WERI-Rb-1 (cell line): ENCODE measurements around the gene ROM1.

Experiments
- DNase-seq: peaks from one replicate; pipeline ENCODE4 v3.0.0-alpha.2; 2020
- H3K27ac ChIP-seq: fragments of 250-450 bp; sonication (Bioruptor Pico); 2 replicates; pipeline ENCODE4 v1.5.1; 2020; ENCODE audit warnings: mild to moderate bottlenecking, moderate library complexity
- H3K27me3 ChIP-seq: fragments of 250-450 bp; sonication (Bioruptor Pico); 2 replicates; pipeline ENCODE4 v1.5.1; 2021; ENCODE audit warnings: mild to moderate bottlenecking, low read depth, moderate library complexity; ENCODE audit not compliant: insufficient read depth, severe bottlenecking
- H3K36me3 ChIP-seq: fragments of 250-450 bp; sonication (Bioruptor Pico); 2 replicates; pipeline ENCODE4 v1.5.1; 2020; ENCODE audit warnings: mild to moderate bottlenecking, moderate library complexity
- H3K4me3 ChIP-seq: 2 replicates; pipeline ENCODE4 v1.5.1; 2011; ENCODE audit warnings: low read depth, mild to moderate bottlenecking, control low read depth, low read length
- H3K9me3 ChIP-seq: fragments of 250-450 bp; sonication (Bioruptor Pico); 2 replicates; pipeline ENCODE4 v1.5.1; 2021; ENCODE audit warnings: mild to moderate bottlenecking, moderate library complexity; ENCODE audit not compliant: severe bottlenecking
- TF ChIP-seq, protein P1 (sequence below): IDR thresholded peaks from 2 replicates; pipeline ENCODE4 v1.5.1; 2011; ENCODE audit warnings: low read depth, mild to moderate bottlenecking, control low read depth, inconsistent platforms, low read length

The ROM1 gene

DNA sequence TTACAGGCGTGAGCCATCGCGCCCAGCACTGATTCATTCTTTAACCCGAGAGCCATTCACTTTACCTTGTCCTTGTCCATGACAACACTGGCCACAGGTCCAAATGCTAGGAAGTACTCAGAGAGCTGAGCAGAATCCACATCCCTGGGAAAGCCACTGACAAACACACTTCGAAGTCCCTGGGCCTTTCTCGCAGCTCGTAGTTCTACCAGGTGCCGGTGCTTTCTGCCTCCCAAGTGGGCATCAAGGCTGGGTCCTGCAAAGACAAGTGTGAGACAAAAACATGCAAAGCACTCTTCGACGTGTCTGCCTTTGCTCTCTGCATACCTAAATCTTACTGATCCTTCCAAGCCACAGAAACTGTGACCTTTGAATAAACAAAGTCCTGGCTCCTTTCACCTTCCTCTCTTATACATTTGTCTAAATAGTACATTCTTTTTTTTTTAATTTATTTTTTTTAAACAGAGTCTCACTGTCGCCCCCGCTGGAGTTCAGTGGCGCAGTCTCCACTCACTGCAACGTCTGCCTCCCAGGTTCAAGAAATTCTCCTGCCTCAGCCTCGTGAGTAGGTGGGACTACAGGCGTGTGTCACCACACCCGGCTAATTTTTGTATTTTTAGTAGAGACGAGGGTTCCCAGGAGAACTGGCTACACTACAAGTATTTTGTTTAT lies 24.0 kb upstream of the ROM1 start:
- peaks cover 53% of the 10 kb centered on the region for H3K36me3 ChIP-seq
- no peak for DNase-seq
- no peak overlapping the region for H3K4me3 ChIP-seq
- no peaks in the 10 kb centered on the region for H3K9me3 ChIP-seq
- no peaks in the 10 kb centered on the region for H3K27me3 ChIP-seq
- TF ChIP-seq, protein P1, sequence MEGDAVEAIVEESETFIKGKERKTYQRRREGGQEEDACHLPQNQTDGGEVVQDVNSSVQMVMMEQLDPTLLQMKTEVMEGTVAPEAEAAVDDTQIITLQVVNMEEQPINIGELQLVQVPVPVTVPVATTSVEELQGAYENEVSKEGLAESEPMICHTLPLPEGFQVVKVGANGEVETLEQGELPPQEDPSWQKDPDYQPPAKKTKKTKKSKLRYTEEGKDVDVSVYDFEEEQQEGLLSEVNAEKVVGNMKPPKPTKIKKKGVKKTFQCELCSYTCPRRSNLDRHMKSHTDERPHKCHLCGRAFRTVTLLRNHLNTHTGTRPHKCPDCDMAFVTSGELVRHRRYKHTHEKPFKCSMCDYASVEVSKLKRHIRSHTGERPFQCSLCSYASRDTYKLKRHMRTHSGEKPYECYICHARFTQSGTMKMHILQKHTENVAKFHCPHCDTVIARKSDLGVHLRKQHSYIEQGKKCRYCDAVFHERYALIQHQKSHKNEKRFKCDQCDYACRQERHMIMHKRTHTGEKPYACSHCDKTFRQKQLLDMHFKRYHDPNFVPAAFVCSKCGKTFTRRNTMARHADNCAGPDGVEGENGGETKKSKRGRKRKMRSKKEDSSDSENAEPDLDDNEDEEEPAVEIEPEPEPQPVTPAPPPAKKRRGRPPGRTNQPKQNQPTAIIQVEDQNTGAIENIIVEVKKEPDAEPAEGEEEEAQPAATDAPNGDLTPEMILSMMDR, result 0 out of 2 replicates have a peak, but pooled peaks have one; percentile 20
- no peak overlapping the region for H3K27ac ChIP-seq

DNA sequence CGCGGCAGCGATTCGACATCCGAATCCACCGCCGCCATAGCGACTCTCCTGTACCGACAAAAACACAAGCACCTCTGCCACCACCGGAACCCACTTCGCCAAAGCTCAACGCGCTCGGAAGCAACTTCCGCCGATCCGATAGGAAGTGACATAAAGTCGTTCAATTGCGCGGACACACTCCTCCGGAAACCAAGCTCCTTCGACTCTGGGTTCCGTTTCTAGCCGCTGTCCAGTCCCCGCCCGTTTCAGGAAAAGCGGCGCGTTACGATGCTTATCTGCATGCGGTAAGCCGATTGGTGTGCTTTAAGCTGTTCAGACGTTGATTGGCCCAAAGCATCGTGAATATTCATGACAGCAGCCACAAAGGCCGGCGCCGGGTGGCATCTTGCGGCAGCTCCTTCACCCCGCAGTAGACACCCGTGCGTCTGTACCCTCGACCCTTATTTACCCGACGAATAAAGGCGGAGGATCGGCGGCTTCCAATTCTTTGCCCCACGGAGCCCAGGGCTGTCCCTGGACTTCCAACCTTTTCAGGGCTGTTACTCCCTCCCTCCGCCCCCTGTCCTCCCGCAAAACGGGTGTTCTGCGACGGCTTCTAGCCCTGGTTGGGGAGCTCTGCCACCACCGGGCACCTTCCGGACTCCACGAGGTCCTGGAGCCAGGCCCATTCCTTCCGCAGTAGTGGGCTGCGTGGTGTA lies 21.5 kb upstream of the ROM1 start, which contains the start of gene TUT1:
Gene TUT1 (minus strand): TSS at position 76 of the 698 bp plus-strand sequence. CDS start 38 bp downstream, at position 38.
- TF ChIP-seq, protein P1, result no peak
- Histone ChIP-seq H3K27me3 (no peaks in the 10 kb centered on the region), H3K4me3 (peak within 1 kb of the TSS; percentile 59), H3K27ac (peak within 1 kb of the TSS; percentile 96), H3K36me3 (peaks cover 56% of the 10 kb centered on the region), H3K9me3 (no peaks in the 10 kb centered on the region)
- DNase-seq, result peak; percentile 97

DNA sequence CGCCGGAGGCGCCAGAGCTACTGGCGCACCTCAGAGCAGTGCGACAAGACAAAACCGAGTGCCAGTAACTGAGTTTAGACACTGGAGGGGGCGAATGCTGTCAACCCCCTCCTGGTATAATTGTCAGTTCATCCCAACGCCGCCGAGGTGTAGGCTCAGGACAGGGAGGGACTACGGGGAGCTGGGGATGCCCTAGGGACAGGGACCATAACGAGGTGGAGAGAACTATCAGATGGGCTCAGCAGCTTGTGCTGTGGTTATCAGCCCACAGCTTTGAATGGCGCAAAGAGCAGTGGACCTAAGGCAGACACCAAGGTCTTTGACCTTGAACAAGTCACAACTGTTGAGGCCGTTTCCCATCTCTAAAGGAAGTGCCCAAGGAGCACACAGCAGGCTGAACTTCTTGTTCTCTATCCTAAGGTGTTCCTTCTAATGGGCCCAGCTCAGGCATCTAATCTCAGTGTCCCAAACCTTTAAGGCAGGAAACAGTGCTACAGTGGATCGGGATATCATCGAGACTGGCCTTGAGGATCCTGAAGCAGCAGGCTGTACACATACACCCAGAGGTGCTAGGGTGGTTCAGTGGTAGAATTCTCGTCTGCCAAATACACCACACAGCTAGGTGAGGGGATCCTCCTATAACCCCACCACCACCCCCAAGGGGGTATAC lies 20.8 kb upstream of the ROM1 start:
- Histone ChIP-seq H3K4me3 (peak overlapping the region; percentile 57), H3K9me3 (no peaks in the 10 kb centered on the region), H3K36me3 (peaks cover 60% of the 10 kb centered on the region), H3K27ac (peak overlapping the region; percentile 96), H3K27me3 (no peaks in the 10 kb centered on the region)
- no peak for DNase-seq
- TF ChIP-seq, protein P1, result no peak

DNA sequence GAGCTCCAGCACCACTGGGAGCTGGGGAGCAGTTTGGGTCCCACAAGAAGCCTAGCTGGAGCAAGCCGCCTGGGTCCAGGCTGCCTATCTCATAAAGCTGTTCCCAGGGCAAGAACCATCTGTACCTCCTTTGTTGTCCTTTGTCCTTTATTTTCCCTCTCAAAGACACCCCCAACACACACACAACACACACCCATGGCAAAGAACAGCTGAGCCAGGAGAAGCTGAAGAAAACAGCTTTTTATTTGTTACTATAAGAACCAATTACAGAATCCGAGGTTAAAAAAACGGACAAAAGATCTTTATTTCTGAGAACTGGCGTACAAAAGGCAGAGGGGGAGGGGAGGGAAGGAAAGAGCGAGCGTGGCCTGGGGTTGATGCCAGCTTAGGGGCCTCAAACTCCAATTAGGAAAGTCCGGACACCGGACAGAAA lies 20.1 kb upstream of the ROM1 start:
- Histone ChIP-seq H3K9me3 (no peaks in the 10 kb centered on the region), H3K4me3 (no peak overlapping the region), H3K36me3 (peaks cover 65% of the 10 kb centered on the region), H3K27me3 (no peaks in the 10 kb centered on the region), H3K27ac (peak overlapping the region; percentile 96)
- no peak for DNase-seq
- TF ChIP-seq, protein P1, result no peak

DNA sequence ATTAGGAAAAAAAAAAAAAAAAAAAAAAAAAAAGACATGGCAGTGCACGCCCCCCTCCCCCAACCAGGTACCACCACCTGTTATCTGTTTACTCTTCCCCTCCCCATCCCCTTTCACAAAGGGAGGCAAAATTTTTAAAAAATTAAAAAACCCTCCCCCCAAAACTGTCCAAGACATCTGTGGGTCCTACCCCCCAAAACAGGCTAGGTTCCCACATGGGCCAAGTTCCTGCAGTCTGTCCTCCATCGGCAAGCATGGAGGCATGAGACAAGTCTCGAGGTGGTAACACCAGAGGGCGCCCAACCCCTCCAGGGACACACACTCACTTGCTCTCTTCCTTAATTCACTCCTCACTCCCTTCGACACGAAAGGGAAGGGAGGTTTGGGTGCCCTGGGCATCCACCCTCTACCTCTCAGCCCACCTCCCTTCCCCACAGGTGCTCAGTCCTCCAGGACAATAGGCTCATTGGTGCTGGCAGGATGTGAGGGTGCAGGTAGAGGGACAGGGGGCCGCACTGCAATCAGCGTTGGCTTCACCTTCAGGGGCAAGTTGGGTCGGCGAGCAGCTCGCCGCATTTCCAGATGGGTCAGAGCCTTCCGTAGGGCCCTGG lies 19.5 kb upstream of the ROM1 start:
- H3K4me3 ChIP-seq, result no peak overlapping the region
- H3K27ac ChIP-seq, result no peak overlapping the region; the same call in 1 of the 2 replicates
- H3K36me3 ChIP-seq, result peaks cover 65% of the 10 kb centered on the region
- no peaks in the 10 kb centered on the region for H3K27me3 ChIP-seq
- DNase-seq, result peak; percentile 86
- no peaks in the 10 kb centered on the region for H3K9me3 ChIP-seq
- TF ChIP-seq, protein P1, result peak; percentile 91
